ENCODE results near the gene TIMP2. TPM values are rescaled to one million over a fixed set of nuclear protein-coding genes. Genes with fewer than 3 reads are reported as not detected.
A peak's percentile ranks its signal among the peaks of the same experiment; 100 is the strongest.

TIMP2 gene
- total and polyA plus RNA-seq, 8 donors, result 158 to 313 (median 179) TPM

DNA sequence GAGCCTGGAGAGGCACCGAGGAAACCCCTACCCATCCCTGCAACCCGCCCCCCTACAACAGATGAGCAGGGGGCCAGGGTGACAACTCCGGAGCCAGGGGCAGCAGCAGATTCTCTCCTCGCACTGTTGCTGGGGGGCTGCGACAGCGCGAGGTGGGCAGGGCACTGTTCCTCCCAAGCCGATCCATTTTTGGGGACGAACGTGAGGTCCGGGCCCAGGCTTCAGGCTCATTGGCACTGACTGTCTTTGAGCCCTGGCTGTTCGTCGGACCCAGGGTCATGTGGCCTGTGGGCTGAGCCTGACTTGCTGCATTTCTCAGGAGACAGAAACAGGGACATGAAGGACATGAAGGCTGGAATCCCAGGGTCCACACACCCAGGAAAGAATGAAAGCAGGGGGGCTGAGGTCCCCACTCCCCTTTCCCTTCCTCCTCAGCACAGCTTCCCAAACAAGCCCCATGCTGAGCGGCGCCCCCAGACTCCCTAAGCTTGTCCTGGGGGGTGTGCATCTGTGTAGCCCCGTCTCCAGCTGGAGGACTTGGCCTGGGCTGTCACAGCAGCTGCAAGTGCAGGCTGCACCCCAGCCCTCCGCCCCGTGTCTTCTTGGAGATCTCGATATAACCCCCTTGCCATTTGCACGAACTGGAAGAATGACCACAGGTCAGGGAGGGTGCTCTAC, 40.9 kb downstream of the TIMP2 start:
- H3K4me3 ChIP-seq, result peak overlapping the region in 1 of 2 donors; percentile 22

DNA sequence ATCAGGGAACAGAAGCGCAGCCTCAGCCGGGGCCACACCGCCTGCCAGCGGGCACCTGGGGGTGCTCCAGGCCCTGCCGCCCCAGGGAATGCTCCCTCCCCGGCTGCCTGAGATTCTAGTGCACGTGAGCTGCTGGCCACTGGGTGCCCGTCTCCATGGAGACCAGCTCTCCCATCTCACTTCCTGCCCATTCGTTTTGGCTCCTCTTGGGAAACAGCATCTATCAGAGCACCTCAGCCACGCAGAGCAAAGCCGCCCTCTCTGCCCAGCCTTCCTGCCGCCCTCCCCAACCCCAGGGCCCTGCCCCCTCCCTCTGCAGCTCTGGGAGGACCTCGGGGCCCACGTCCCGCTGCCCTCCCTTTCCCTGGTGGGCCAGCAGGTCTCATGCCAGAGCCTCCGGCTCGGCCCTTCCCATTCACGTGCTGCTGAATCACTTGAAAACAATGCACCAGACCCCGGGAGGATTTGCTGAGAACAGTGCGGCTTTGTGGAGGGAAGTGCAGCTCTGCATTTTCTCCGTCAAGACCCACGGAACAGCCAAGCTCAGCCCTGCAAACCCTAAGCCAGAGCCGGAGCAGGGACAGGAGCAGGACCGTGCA, 41.6 kb downstream of the TIMP2 start:
- no peaks in the 10 kb centered on the region for H3K9me3 ChIP-seq
- intact Hi-C loops (cut with DNase I), result no loop called here
- peaks cover 41 to 97% of the 10 kb centered on the region in 2 donors for H3K4me1 ChIP-seq
- H3K4me3 ChIP-seq, result peak overlapping the region in 1 of 2 donors; percentile 22
- H3K36me3 ChIP-seq, result no peaks in the 10 kb centered on the region
- H3K27me3 ChIP-seq, result no peaks in the 10 kb centered on the region
- peak overlapping the region; percentile 84 to 98 for H3K27ac ChIP-seq
- TF ChIP-seq, protein P1, sequence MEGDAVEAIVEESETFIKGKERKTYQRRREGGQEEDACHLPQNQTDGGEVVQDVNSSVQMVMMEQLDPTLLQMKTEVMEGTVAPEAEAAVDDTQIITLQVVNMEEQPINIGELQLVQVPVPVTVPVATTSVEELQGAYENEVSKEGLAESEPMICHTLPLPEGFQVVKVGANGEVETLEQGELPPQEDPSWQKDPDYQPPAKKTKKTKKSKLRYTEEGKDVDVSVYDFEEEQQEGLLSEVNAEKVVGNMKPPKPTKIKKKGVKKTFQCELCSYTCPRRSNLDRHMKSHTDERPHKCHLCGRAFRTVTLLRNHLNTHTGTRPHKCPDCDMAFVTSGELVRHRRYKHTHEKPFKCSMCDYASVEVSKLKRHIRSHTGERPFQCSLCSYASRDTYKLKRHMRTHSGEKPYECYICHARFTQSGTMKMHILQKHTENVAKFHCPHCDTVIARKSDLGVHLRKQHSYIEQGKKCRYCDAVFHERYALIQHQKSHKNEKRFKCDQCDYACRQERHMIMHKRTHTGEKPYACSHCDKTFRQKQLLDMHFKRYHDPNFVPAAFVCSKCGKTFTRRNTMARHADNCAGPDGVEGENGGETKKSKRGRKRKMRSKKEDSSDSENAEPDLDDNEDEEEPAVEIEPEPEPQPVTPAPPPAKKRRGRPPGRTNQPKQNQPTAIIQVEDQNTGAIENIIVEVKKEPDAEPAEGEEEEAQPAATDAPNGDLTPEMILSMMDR (IDR thresholded peaks at IDR 0.05), result no peak
- peak in 3 of 4 donors; percentile 58 to 90 (median 85) for DNase-seq
- peak; percentile 62 for ATAC-seq

More for the DNA sequence above, 40.9 kb downstream of the TIMP2 start:
- Histone ChIP-seq H3K36me3 (no peaks in the 10 kb centered on the region), H3K27ac (peak overlapping the region; percentile 84 to 98), H3K27me3 (no peaks in the 10 kb centered on the region), H3K4me1 (peaks cover 34 to 97% of the 10 kb centered on the region in 2 donors), H3K9me3 (no peaks in the 10 kb centered on the region)
- DNase-seq, result peak in 1 of 4 donors; percentile 77
- intact Hi-C loops (cut with DNase I), result no loop called here
- ATAC-seq, result no peak
- TF ChIP-seq, protein P1 (IDR thresholded peaks at IDR 0.05), result no peak

DNA sequence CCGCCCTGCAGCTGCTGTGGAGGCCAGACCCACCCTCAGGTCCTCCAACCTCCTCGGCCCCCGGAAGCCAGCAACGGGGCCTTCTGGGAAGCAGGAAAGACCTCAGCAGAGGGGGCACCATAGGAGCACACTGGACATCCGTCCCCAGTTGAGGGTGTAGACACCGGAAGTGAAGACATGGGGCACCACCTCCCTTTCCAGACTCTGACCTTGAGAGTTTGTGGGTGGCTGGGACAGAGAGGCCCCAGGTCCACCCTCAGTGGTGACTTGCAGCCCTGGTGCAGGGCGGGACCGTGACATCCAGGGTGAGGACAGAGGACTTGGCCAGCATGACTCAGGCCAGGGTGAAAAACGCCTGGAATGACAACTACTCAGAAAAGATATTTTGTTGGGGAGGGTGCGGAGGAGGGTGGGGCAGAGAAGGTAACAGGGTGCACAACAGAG, 42.1 kb downstream of the TIMP2 start:
- Histone ChIP-seq H3K4me1 (peaks cover 41 to 92% of the 10 kb centered on the region in 2 donors), H3K4me3 (peak overlapping the region in 1 of 2 donors; percentile 22), H3K36me3 (no peaks in the 10 kb centered on the region), H3K27ac (peak overlapping the region; percentile 84 to 98), H3K9me3 (no peaks in the 10 kb centered on the region), H3K27me3 (no peaks in the 10 kb centered on the region)
- DNase-seq (peak in 2 of 4 donors; percentile 82 to 93), ATAC-seq (peak; percentile 77)
- intact Hi-C loops (cut with DNase I), result no loop called here
- TF ChIP-seq, protein P1 (IDR thresholded peaks at IDR 0.05), result no peak

DNA sequence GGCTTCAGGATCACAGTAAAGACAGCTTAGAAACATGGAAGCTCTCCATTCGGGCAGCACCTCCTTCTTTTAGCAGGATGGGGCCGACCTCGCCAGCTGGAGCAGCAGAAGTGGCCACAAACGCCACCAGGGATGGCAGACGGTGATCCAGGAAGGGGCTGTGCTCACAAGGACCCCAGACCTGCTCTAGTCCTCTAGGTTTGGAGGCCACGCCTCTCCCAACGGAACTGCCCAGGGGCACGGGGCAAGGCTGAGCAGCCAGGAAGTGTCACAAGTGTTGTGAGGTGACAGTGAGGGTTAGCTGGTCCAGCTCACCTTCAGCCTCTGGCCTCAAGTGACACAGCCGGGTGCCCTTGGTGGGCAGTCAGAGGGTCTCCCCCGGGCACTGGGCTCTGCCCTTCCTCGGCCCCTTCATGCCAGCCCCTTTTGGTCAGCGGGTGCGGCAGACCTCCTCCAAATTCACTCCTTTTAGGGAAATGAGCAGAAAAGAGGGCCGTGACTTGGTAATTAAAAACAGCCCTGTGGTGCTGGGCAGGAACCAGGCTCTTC, 42.6 kb downstream of the TIMP2 start:
- Histone ChIP-seq H3K9me3 (no peaks in the 10 kb centered on the region), H3K4me1 (peaks cover 41 to 87% of the 10 kb centered on the region in 2 donors), H3K27me3 (no peaks in the 10 kb centered on the region), H3K27ac (peak overlapping the region; percentile 84 to 98), H3K36me3 (no peaks in the 10 kb centered on the region), H3K4me3 (no peak overlapping the region)
- TF ChIP-seq, protein P1 (IDR thresholded peaks at IDR 0.05), result no peak
- ATAC-seq, result peak; percentile 1
- intact Hi-C loops (cut with DNase I), result no loop called here
- peak in 2 of 4 donors; percentile 56 to 90 for DNase-seq

DNA sequence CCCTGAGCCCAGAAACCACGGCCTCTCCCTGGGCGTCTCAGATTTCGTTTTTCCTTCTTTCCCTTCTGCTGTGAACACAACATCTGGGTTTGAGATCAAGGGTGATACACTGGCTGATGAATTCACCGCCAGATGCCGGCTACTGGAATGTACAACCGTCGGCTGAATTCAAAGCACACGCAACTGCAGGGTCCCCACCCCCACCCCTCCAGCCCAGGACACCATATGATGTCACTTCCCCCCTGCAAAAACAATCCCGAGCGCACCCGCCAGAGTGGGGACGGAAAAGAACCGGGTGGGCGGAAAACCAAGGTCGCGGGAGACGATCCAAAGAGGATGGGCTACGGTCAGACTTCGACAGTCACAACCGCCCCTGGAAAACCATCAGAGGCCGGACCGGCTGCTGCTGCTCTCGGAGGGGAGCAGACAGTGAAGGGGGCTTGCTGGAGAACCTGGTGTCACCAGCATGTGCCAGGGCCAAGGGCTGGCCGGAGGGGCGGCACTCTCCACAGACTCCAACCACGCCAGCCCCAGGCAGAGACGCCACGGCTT, 45.5 kb downstream of the TIMP2 start:
- no peak for ATAC-seq
- DNase-seq, result peak; percentile 60 to 83 (median 74)
- intact Hi-C loops (cut with DNase I), result no loop called here
- Histone ChIP-seq H3K9me3 (no peaks in the 10 kb centered on the region), H3K36me3 (no peaks in the 10 kb centered on the region), H3K27me3 (no peaks in the 10 kb centered on the region), H3K27ac (peak overlapping the region; percentile 86 to 90), H3K4me3 (peak overlapping the region in 1 of 2 donors; percentile 17), H3K4me1 (peaks cover 42 to 85% of the 10 kb centered on the region in 2 donors)
- TF ChIP-seq, protein P1 (IDR thresholded peaks at IDR 0.05), result no peak
